GM18511 (cell line): ENCODE results near the gene PDGFB.

Experiments used
- ATAC-seq: cut with Tn5 transposase; IDR thresholded peaks from one replicate; pipeline ENCODE4 v1.9.1; 2021; ENCODE audit warnings: mild to moderate bottlenecking, moderate library complexity; ENCODE audit not compliant: unreplicated experiment

Gene PDGFB

DNA sequence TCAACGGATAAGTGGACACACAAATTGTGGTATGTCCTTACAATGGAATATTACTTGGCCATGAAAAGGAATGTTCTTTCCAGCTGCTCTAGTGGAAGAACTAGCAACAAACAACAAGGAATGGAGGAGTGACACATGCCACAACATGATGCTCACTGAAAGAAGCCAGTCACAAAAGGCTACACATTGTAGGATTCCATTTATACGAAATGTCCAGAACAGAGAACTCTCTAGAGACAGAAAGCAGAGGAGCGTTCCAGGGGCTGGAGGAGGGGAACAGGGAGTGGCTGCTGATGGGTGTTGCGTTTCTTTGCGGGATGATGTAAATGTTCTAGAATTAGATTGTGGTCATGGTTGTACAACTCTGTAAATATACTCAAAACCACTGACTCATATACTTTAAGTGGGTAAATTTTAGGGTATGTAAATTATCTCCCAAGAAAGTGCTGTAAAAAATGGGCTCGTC lies 32.4 kb upstream of the PDGFB start:
- ATAC-seq, result no peak

GRCh38 chr22:39276440-39277141 lies 31.8 kb upstream of the PDGFB start:
- no peak for ATAC-seq

DNA sequence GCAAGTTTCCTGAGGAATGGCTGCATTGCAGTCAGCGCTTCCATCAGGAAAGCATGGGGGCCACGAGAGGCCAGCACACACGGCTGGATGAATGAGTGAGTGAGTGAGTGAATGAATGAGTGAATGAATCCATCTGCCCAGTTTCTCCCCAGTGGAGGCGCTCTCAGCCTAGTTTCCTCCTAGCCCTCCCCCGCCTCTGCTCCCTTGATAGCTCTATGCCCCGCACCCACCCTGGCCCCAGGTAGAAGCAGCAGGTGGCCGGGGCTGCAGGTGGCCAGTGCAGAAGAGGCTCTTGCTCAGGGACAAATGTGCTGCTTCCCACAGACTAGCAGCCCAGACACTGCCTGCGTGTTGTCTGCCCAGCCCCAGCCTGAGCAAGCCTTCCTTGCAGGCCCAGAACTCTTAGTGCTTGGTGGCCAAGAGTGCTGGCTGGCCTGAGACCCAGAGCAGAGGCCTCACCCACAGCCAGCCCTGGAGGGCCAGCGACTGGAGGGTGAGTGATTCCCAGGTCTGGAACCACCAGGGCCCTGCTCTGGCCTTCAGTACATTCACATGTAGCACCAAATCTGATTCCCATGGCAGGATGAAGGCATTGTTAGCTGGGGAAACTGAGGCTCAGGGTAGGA lies 31.1 kb upstream of the PDGFB start:
- ATAC-seq, result no peak

GRCh38 chr22:39273950-39274887 lies 29.4 kb upstream of the PDGFB start:
- no peak for ATAC-seq

- no peak for ATAC-seq
These were observed 26.0 kb upstream of the PDGFB start for GRCh38 chr22:39270792-39271191.

DNA sequence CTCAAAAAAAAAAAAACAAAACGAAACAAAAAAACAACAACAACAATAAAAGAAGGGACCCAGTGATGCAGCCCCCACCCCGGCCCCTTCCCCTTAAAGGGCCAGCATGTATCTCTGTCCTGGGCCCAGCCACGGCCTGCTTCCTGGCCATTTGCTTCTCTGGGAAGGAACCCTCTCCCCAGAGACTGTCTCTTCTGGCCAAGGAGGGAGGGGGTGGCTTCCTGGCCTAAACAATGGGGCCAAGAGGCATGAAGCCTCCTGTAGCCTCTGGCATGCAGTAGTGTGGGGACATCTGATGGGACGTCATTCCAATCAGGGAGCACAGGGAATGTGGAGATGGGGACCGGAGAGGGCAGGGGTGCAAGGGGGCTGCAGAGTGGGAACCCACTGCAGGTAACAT lies 25.5 kb upstream of the PDGFB start:
- ATAC-seq, result no peak

DNA sequence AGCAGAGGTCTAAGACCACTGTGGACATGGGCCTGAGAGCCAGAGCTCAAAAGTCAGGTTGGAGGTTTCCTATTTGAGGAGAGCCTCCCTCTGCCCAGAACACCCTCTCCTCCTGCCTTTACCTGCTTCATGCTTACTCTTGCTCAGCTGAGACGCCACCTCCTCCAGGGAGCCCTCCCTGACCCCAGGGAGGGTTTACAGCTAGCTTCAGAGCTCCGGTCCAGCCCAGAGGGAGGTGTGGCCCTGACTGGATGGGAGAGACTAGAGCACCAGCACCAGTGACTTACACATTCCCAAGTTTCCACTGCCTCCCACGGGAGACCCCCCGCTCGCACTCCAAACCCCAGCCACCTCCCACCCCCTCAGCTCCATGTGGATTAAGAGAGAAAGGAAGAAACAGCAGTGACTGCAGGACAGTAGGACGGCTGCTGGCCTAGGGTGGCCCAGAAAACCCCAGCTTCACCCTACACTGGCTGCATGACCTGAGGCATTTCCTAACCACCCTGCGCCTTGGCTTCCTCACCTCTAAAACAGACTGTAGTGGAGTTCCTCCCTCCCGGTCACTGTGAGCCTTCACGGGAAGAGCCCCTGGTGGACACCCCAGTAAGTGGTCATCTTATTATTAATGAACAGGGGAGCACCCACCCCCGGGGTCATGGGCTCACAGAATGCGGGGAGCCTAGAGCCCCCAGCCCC lies 24.5 kb upstream of the PDGFB start:
- ATAC-seq, result no peak

- no peak for ATAC-seq
These were observed 23.9 kb upstream of the PDGFB start for GRCh38 chr22:39268645-39269044.

- no peak for ATAC-seq
These were observed 23.2 kb upstream of the PDGFB start for GRCh38 chr22:39267974-39268373.

DNA sequence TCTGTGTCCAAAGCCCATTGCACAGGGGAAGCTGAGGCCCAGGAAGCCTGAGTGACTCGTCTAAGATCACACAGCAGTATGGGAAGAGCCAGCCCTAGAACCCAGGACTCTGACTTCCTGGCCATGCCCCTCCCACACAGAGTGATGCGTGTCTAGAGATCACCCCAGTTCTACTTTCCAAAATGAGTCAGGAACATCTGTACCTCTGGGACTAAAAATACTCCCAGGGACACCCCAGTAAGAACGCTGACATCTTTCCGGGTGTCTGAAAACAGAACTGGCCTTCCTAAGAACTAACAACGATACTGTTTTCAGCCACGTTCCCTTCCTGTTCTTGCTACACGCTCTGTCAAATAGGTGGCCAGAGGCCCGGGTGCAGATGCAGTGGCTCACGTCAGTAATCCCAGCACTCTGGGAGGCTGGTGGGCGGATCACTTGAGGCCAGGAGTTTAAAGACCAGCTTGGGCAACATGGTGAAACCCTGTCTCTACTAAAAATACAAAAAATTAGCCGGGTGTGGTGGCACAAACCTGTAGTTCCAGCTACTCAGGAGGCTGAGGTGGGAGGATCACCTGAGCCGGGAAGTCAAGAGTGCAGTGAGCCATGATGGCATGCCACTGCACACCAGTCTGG lies 21.7 kb upstream of the PDGFB start:
- peak; percentile 79 for ATAC-seq

DNA sequence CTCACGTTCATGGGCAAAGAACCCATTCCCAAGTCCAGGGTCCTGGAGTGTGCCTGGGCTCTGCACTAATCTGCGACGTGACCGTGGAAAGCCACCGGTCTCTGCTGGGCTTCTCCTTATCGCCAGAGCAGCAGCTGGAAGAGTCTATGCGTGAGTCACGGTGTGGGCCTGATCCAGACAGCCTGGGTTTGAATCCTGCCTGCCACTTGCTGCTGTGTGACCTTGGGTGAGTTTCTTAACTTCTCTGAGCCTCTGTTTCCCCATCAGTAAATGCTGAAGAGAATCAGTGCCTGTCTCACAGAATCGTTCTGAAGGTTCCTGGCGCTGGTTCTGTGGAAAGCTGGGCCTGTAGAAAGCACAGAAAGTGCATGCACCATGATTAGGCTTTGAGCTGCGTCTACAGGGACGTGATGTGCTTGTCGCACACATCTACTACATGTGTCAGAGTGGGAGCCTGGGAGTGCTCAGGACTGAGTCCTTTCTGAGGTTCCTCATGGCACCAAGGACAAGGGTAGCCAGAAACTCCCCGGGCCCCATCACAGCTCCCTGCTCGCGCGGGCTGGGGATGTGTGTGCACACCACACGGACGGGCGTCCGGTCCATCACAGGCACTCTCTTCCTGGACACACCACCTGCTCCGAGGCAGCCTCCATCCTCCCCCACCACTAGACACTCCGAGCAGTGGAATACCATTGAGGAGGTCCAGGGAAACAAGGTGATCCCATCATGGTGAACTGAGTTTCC lies 20.5 kb upstream of the PDGFB start:
- ATAC-seq, result no peak

DNA sequence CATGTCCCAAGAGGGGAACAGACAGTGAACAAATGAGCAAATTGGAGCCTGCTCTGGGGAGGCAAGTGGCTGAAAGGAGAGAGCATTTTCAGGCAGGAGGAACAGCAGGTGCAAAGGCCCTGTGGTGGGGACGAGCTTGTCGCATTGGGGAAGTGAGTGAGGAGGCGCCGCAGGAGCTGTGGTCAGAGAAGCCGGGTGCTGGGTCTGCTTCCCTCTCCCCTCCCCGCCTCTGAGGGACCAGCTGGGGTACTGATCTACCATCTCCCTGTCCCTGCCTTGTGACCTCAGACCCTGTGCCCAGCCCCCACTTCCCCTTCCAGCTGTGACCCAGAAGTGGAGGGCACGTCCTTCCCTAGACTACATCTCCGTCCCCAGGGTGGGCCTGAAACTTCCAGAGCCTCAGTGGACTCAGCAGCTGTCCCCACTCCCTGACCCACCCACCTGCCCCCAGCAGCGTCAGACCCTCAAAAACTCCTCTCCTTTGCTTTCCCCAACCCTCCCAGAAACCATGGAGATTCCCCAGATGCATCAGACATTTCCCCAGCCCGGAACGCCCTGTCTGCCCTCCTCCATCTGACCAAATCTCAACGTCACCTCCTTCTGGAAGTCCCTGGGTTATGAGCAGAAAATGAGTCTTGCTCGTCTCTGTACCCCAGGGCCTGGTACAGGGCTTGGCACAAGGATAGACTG lies 19.7 kb upstream of the PDGFB start:
- ATAC-seq, result no peak

GRCh38 chr22:39263626-39264348 lies 19.0 kb upstream of the PDGFB start:
- ATAC-seq, result no peak

GRCh38 chr22:39259666-39260065 lies 14.9 kb upstream of the PDGFB start:
- ATAC-seq, result no peak

DNA sequence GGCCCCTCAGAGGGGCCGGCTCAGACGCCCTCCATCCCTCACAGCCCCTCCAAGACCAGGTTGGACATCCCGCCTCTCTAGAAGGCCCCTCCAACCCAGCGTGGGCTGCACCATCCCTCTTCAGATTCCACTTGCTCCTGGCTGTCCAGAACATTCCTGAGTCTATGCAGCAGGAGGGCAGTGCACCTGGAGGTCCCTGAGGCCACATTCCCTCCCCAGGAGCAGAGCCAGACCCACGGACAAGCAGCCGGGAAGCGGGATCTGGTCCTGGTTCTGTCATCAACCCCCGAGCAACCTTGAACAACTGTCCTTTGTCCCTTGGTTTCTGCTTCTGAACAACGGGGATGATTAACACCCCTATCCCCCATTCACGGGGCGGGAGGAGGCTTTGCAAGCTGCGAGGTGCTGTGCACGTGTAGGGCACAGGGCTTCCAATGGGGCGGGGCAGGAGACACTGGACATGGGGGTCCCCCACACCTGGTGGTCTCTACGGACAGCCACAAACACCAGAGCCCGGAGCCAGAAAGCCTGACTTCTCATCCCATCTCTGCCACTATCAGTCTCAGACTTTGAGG lies 13.2 kb upstream of the PDGFB start:
- ATAC-seq, result no peak

DNA sequence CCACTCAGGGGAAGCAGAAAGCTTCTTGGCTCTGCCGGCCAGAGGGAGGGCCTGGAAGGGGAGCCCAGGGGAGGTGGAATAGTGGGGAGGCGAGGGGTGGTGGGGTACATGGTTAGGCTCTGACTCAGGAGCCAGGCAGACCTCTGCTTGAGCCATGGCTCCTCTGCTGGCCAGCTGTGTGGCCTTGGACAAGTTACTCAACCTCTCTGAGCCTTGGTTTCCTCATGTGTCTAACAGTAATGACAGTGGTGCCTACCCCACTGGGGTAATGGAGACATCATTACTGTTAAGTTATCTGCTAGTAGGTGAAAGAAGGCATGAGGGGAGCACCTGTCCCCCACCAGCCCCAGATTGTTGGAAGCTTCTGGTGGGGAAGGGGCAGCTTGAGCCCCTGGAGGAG lies 12.2 kb upstream of the PDGFB start:
- ATAC-seq, result no peak

GRCh38 chr22:39256186-39256552 lies 11.4 kb upstream of the PDGFB start:
- no peak for ATAC-seq

GRCh38 chr22:39255449-39256185 lies 10.8 kb upstream of the PDGFB start:
- no peak for ATAC-seq
